Cardiac fibroblast (primary cell): ENCODE measurements around the gene UBXN6.

Source experiments
- DNase-seq, 2 donors: peaks; one replicate each; pipeline versions ENCODE4 v3.0.0 to v3.0.0-alpha.2; 2010; ENCODE audit warnings: low read depth in 2 of 2
- H3K4me3 ChIP-seq, 2 donors: replicated peaks in 1 of 2; 1 replicate in 1 of 2; 2 replicates in 1 of 2; pipeline ENCODE4 v1.5.1; 2011; ENCODE audit warnings: low read depth in 2 of 2, low read length in 2 of 2, mild to moderate bottlenecking in 2 of 2, moderate library complexity in 1 of 2
- CTCF ChIP-seq: IDR thresholded peaks from one replicate; pipeline ENCODE4 v1.5.1; 2011; ENCODE audit warnings: low read depth, mild to moderate bottlenecking, low read length, inconsistent platforms

Gene UBXN6

GRCh38 chr19:4444765-4445741, 12.5 kb downstream of the UBXN6 start:
- no peak for DNase-seq
- no peak overlapping the region for H3K4me3 ChIP-seq
- no peak for TF ChIP-seq CTCF

- DNase-seq, result no peak
- TF ChIP-seq CTCF, result no peak
- H3K4me3 ChIP-seq, result no peak overlapping the region
Measured at GRCh38 chr19:4443966-4444764, 13.4 kb downstream of the UBXN6 start.

DNA sequence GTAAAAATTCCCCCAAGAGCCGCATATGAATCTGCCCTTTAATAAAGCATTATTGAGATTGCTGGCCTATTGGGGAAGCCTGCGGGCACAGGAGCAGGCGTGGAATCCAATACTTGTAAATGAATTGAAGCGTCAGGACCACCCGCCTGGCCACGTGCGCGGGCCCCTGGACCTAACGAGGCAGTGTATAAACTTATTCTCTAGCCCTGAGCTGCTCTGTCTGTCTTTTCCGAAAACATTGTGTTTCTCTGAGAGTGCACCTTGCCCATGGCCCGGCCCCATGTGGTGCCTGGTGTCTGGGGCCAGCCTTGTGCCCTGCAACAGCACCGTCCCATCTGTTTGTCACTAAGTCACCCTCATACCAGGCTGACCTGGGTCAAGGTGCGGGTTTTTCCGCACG, 14.4 kb downstream of the UBXN6 start:
- no peak for DNase-seq
- TF ChIP-seq CTCF, result no peak
- H3K4me3 ChIP-seq, result no peak overlapping the region

- no peak for DNase-seq
- TF ChIP-seq CTCF, result no peak
- no peak overlapping the region for H3K4me3 ChIP-seq
Measured at GRCh38 chr19:4442819-4443146, 14.8 kb downstream of the UBXN6 start.

DNA sequence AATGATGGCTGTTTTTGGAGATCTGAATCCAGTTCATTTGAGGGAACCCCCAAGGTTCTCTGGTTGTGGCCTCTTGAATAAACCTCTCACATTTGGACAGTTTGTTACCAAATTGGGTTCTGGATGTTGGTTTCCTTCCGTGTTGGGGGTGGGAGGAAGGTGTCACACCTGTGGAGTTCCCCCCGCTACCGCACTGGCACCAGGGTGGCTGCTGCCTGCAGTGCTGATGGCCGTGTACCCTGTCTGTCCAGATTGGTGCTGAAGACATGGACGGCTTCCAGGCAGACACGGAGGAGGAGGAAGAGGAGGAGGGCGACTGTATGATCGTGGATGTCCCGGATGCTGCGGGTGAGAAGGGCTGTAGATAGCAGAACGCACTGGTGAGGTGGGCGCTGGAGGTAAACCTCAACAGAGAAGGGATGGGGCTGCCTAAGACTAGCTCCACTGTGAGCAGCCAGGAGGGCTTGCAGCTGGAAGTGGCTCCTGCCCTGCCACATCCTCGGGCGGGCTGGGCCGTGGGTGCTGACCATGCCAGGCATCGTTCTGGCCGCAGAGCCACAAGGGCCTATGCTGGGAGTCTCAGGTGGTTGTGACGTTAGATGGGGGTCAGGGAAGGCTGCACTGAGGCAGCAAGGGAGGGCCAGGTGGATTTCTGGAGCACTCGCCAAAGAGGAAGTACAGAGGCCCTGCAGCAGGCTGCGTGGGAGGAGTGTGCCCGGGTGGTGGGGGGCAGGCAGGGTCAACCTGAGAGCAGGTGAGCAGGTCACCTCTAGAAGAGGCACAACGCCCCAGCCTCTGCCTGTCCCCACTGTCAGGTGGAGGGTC, 15.4 kb downstream of the UBXN6 start:
- no peak for DNase-seq
- TF ChIP-seq CTCF, result no peak
- no peak overlapping the region for H3K4me3 ChIP-seq

- DNase-seq, result no peak
- H3K4me3 ChIP-seq, result no peak overlapping the region
- TF ChIP-seq CTCF, result no peak
Measured at GRCh38 chr19:4439243-4439642, 18.4 kb downstream of the UBXN6 start.
